ENCODE measurements around the gene COBL. TPM values are rescaled to one million over a fixed set of nuclear protein-coding genes. Genes with fewer than 3 reads are reported as not detected.
A peak's percentile ranks its signal among the peaks of the same experiment; 100 is the strongest.

Gene COBL
- total and polyA plus RNA-seq, 2 of the 8 experiments (the other 6 are each of a cell fraction or from before 2014, with no cell fraction given) = 13.8 to 40.4 TPM

DNA sequence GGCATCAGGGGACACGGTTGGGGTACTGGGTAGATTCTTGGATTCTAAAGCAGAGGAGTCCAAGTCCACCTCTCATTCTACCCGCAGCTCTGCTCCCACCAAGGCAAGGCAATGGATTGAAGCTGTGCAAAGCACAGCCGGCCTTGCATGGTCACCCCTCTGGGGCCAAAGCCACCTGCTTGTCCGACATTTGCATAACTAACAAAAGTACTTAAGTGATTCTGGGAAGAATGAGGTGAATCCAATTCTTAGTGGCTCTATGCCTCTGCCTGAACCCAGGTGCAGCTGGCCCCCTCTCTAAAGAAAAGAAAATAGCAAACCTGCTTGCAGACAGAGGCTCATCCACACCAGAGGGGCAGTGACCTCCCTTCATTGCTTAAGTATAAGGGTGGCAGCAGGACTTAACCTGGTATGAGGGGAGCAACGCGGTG, 10.7 kb upstream of the COBL start:
- Histone ChIP-seq H3K18ac (ENCODE audit: extremely low read depth, low read length) (peak overlapping the region; percentile 99), H2AK5ac (ENCODE audit: low read depth, low read length) (peak overlapping the region; percentile 99), H4K20me1 (replicated peaks in 1 of 2; ENCODE audit: control insufficient read depth in 1 of 2, insufficient read depth in 2 of 2, low read length in 2 of 2) (no peaks in the 10 kb centered on the region), H2BK5ac (ENCODE audit: low read depth, low read length) (peak overlapping the region; percentile 100), H3K9ac (replicated peaks in 1 of 4; ENCODE audit: extremely low read depth in 1 of 4, low read depth in 3 of 4, low read length in 3 of 4) (peak overlapping the region in 3 of 4 experiments; percentile 35 to 61 (median 55); a peak in 6 of 7 replicates), H3K4me2 (ENCODE audit: insufficient read depth in 1 of 2, low read depth in 2 of 2, low read length in 2 of 2) (peak overlapping the region; percentile 61 to 69), H3K79me2 (ENCODE audit: control insufficient read depth in 1 of 2, insufficient read depth in 2 of 2, low read length in 2 of 2) (peaks cover 2 to 20% of the 10 kb centered on the region in 2 experiments; a peak in 3 of 4 replicates), H3K27me3 (replicated peaks in 1 of 4; ENCODE audit: control insufficient read depth in 3 of 4, extremely low read depth in 1 of 4, insufficient read depth in 3 of 4, low read length in 3 of 4) (peaks cover 0 to 3% (median 0%) of the 10 kb centered on the region in 4 experiments; a peak in 1 of 7 replicates), H2BK15ac (ENCODE audit: low read length) (no peak overlapping the region), H3K23ac (ENCODE audit: insufficient read length) (no peak overlapping the region), H3K4me1 (replicated peaks in 1 of 4; ENCODE audit: control insufficient read depth in 3 of 4, insufficient read depth in 4 of 4, low read length in 3 of 4) (peaks cover 17 to 34% (median 28%) of the 10 kb centered on the region in 4 experiments), H3K56ac (replicated peaks; ENCODE audit: insufficient read length, low read depth, low read length) (peak overlapping the region; percentile 78), H4K8ac (ENCODE audit: extremely low read depth, insufficient read depth, low read length) (peak overlapping the region; percentile 95; the same call in 1 of the 2 replicates), H3K23me2 (ENCODE audit: low read depth, low read length) (peaks cover 6% of the 10 kb centered on the region; the same call in 1 of the 2 replicates), H3K27ac (ENCODE audit: low read depth, low read length) (peak overlapping the region; percentile 92), H3K9me3 (ENCODE audit: insufficient read depth in 2 of 2, low read depth in 1 of 2, low read length in 1 of 2) (no peaks in the 10 kb centered on the region), H2BK12ac (ENCODE audit: low read depth, low read length) (peak overlapping the region; percentile 100; the same call in 1 of the 2 replicates), H3K79me1 (ENCODE audit: low read depth, low read length) (no peaks in the 10 kb centered on the region), H3K36me3 (ENCODE audit: control insufficient read depth in 2 of 4, insufficient read depth in 4 of 4, low read length in 3 of 4) (no peaks in the 10 kb centered on the region), H3K4me3 (ENCODE audit: extremely low read depth in 1 of 4, insufficient read depth in 2 of 4, low read depth in 3 of 4, low read length in 4 of 4) (peak overlapping the region; percentile 20 to 46 (median 21); a peak in 5 of 8 replicates), H2BK20ac (ENCODE audit: low read length) (peak overlapping the region; percentile 88; the same call in 1 of the 2 replicates), H4K5ac (ENCODE audit: insufficient read length, low read depth, low read length) (peak overlapping the region; percentile 77), H2BK120ac (replicated peaks; ENCODE audit: low read depth, low read length) (peak overlapping the region; percentile 85), H3K14ac (ENCODE audit: insufficient read length) (no peak overlapping the region), H3K4ac (replicated peaks; ENCODE audit: insufficient read length, low read depth, low read length) (peak overlapping the region; percentile 40), H4K91ac (replicated peaks; ENCODE audit: insufficient read length, low read length) (peak overlapping the region; percentile 94), H2AFZ (ENCODE audit: low read length) (no peak overlapping the region)
- POLR2A ChIA-PET (ENCODE audit: partially characterized antibody) = interaction anchor here (1.1 to 10.4 kb wide), 31 partner anchors 8 to 536 kb away, joined by 3 to 117 read pairs (median 7); no protein-coding TSS in a partner anchor
- FAIRE-seq (no peak), DNase-seq (ENCODE audit: low read depth in 1 of 2, low spot score in 2 of 2) (peak in 1 of 2 experiments; percentile 89)
- CTCF ChIA-PET (ENCODE audit: partially characterized antibody) = interaction anchor here (0.7 to 6.4 kb wide), 15 partner anchors 9 to 185 kb away, joined by 3 to 42 read pairs (median 4); no protein-coding TSS in a partner anchor
- WGBS, 2 experiments (ENCODE audit: extremely low coverage in 1 of 2, insufficient coverage in 1 of 2, insufficient read length in 1 of 2, insufficient replicate concordance in 2 of 2, low coverage in 1 of 2, low lambda C conversion rate in 2 of 2, missing lambda C conversion rate in 1 of 2) = 2% methylated on average over 6 of the region's 6 CpGs; no CpG with 5 or more reads in 1 of the 2 experiments
- TF ChIP-seq RFX5 (IDR thresholded peaks at IDR 0.05; ENCODE audit: borderline replicate concordance, low read depth, low read length) = no peak
- TF ChIP-seq, protein P1, sequence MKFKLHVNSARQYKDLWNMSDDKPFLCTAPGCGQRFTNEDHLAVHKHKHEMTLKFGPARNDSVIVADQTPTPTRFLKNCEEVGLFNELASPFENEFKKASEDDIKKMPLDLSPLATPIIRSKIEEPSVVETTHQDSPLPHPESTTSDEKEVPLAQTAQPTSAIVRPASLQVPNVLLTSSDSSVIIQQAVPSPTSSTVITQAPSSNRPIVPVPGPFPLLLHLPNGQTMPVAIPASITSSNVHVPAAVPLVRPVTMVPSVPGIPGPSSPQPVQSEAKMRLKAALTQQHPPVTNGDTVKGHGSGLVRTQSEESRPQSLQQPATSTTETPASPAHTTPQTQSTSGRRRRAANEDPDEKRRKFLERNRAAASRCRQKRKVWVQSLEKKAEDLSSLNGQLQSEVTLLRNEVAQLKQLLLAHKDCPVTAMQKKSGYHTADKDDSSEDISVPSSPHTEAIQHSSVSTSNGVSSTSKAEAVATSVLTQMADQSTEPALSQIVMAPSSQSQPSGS (IDR thresholded peaks at IDR 0.05; ENCODE audit: low read length) = peak; percentile 41; the same call in 1 of the 2 replicates
- TF ChIP-seq SIX5 (IDR thresholded peaks at IDR 0.05; ENCODE audit: low read depth, low read length) = no peak
- peak; percentile 62 for TF ChIP-seq GTF2F1 (IDR thresholded peaks at IDR 0.05; ENCODE audit: borderline replicate concordance, low read depth, low read length)
- no peak for TF ChIP-seq JUND (IDR thresholded peaks at IDR 0.05; ENCODE audit: low read length)
- TF ChIP-seq CBX5 (IDR thresholded peaks at IDR 0.05; ENCODE audit: low read depth, low read length) = no peak
- peak; percentile 77 for TF ChIP-seq TBP (IDR thresholded peaks at IDR 0.05; ENCODE audit: low read depth, low read length)
- no peak for TF ChIP-seq KDM4A (IDR thresholded peaks at IDR 0.05; ENCODE audit: low read depth, low read length, severe bottlenecking)
- 0 out of 2 replicates have a peak, but pooled peaks have one; percentile 50 for TF ChIP-seq CHD2 (IDR thresholded peaks at IDR 0.05; ENCODE audit: low read length)
- TF ChIP-seq BRCA1 (IDR thresholded peaks at IDR 0.05; ENCODE audit: low read depth, low read length) = no peak
- TF ChIP-seq CBX8 (IDR thresholded peaks at IDR 0.05; ENCODE audit: borderline replicate concordance, low read depth, low read length) = no peak
